Lower leg skin (tissue), 3 donors: ENCODE results near the gene ASPN.

Experiments used
- POLR2A ChIP-seq, 2 donors: fragments of 450-650 bp; IDR thresholded peaks; one replicate each; pipeline ENCODE4 v1.6.1; 2016 to 2017; ENCODE audit warnings: antibody characterized with exemption in 2 of 2, mild to moderate bottlenecking in 1 of 2, moderate library complexity in 1 of 2
- TF ChIP-seq, protein P1 (sequence below), 3 donors: fragments of 450-650 bp; IDR thresholded peaks; one replicate each; pipeline ENCODE4 v1.5.1; 2016; ENCODE audit warnings: antibody characterized with exemption in 3 of 3, mild to moderate bottlenecking in 3 of 3, moderate library complexity in 2 of 3

DNA sequence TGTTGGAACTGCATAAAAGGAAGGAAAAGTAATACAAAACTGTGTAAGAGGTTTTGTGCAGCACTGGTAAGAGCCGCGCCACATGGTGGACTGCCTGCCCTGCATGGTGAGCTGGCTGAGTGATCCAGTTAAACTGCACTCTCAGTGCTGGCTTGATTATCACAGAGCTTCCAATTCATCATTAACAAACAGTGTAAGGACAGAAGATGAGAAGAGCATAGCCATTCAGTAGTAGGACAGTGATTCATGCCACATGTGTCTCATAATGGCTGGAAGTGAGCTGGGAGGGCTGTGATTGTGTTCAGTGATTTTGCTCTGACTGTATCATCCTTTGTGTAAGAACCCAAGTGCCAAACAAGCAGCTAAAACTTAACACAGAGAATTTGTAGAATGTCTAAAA, 14.1 kb downstream of the ASPN start:
- TF ChIP-seq, protein P1, sequence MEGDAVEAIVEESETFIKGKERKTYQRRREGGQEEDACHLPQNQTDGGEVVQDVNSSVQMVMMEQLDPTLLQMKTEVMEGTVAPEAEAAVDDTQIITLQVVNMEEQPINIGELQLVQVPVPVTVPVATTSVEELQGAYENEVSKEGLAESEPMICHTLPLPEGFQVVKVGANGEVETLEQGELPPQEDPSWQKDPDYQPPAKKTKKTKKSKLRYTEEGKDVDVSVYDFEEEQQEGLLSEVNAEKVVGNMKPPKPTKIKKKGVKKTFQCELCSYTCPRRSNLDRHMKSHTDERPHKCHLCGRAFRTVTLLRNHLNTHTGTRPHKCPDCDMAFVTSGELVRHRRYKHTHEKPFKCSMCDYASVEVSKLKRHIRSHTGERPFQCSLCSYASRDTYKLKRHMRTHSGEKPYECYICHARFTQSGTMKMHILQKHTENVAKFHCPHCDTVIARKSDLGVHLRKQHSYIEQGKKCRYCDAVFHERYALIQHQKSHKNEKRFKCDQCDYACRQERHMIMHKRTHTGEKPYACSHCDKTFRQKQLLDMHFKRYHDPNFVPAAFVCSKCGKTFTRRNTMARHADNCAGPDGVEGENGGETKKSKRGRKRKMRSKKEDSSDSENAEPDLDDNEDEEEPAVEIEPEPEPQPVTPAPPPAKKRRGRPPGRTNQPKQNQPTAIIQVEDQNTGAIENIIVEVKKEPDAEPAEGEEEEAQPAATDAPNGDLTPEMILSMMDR (IDR thresholded peaks at IDR 0.05): no peak
- no peak for TF ChIP-seq POLR2A (IDR thresholded peaks at IDR 0.05)
